Upper lobe of left lung (tissue), 6 donors: ENCODE data around the gene UGT1A9. TPM values are rescaled to one million over a fixed set of nuclear protein-coding genes. Genes with fewer than 3 reads are reported as not detected.
A peak's percentile ranks its signal among the peaks of the same experiment; 100 is the strongest.
"Not testable (repeated sequence)": the region's sequence is repeated elsewhere in the genome, so short reads cannot be mapped to it uniquely, and the experiment has no call there.

Experiments used
- ATAC-seq, 2 donors: fragments of 200-7000 bp; cut with Tn5 transposase; one replicate each; pipeline ENCODE4 v1.9.1; 2022; ENCODE audit warnings: mild to moderate bottlenecking in 2 of 2, moderate library complexity in 2 of 2; ENCODE audit not compliant: low FRiP score in 2 of 2
- DNase-seq, 2 donors: peaks; one replicate each; pipeline ENCODE4 v3.0.0-alpha.2; 2019 to 2020
- H3K27ac ChIP-seq, 4 donors: fragments of 200-600 bp; sonication (generic); one replicate each; pipeline ENCODE4 v1.5.1; 2016 to 2019
- H3K27me3 ChIP-seq, 4 donors: fragments of 200-600 bp; sonication (generic); one replicate each; pipeline ENCODE4 v1.5.1; 2017 to 2019
- H3K36me3 ChIP-seq, 4 donors: fragments of 200-600 bp; sonication (generic); one replicate each; pipeline ENCODE4 v1.5.1; 2016 to 2019
- H3K4me1 ChIP-seq, 4 donors: fragments of 200-600 bp; sonication (generic); one replicate each; pipeline ENCODE4 v1.5.1; 2018 to 2019
- H3K4me3 ChIP-seq, 4 donors: fragments of 200-600 bp; sonication (generic); one replicate each; pipeline ENCODE4 v1.5.1; 2017 to 2019; ENCODE audit warnings: mild to moderate bottlenecking in 2 of 4, moderate library complexity in 1 of 4
- H3K9me3 ChIP-seq, 4 donors: fragments of 200-600 bp; sonication (generic); one replicate each; pipeline ENCODE4 v1.5.1; 2018 to 2019
- CTCF ChIP-seq, 6 experiments: fragments of 450-650 bp in 4 of 6; fragments of 200-600 bp in 2 of 6; sonication (generic) in 2 of 6; IDR thresholded peaks; one replicate each; pipeline ENCODE4 v1.5.1; 2016 to 2019; ENCODE audit warnings: antibody characterized with exemption in 6 of 6
- EP300 ChIP-seq, 4 donors: sonication (generic); formaldehyde crosslinking; IDR thresholded peaks; one replicate each; pipeline ENCODE4 v1.5.1; 2017; ENCODE audit warnings: antibody characterized with exemption in 4 of 4, control low read depth in 2 of 4
- POLR2A ChIP-seq, 4 donors: fragments of 450-650 bp; IDR thresholded peaks; one replicate each; pipeline ENCODE4 v1.5.1; 2016 to 2017; ENCODE audit warnings: antibody characterized with exemption in 4 of 4, mild to moderate bottlenecking in 2 of 4
- POLR2AphosphoS5 ChIP-seq, 2 donors: sonication (generic); formaldehyde crosslinking; IDR thresholded peaks; one replicate each; pipeline ENCODE4 v1.5.1; 2017; ENCODE audit warnings: antibody characterized with exemption in 2 of 2
- WGBS, 2 donors: methylation state at CpG; one replicate each; pipeline ENCODE4 v1.1.5; 2017 to 2018; 5-methylcytosine and 5-hydroxymethylcytosine counted together
- total RNA-seq, 6 donors: library from RNA; depleted of rRNA in 4 of 6; stranded (reverse); fragments of >200 nt in 4 of 6; gene quantifications; one replicate each; pipeline versions ENCODE4 v1.1.0 to v1.2.1, GENCODE V29; 2016 to 2021
- donor health status: DM: no; HTN: no; CAD: no; lungs with moderate emphysema.
- donor health status: DM: no; HTN: yes; CAD: no; lungs with severe emphysema.

The UGT1A9 gene
- total RNA-seq, 6 donors from 2014 or later: not detected

- ATAC-seq (no peak), DNase-seq (no peak)
- TF ChIP-seq CTCF (IDR thresholded peaks at IDR 0.05) (no peak), POLR2AphosphoS5 (IDR thresholded peaks at IDR 0.05) (no peak), POLR2A (IDR thresholded peaks at IDR 0.05) (no peak), EP300 (IDR thresholded peaks at IDR 0.05) (no peak)
- no peak overlapping the region for H3K27ac ChIP-seq
- 74 to 75% methylated on average over 10 of the region's 10 CpGs for WGBS, 2 donors
- no peaks in the 10 kb centered on the region for H3K36me3 ChIP-seq
- H3K4me3 ChIP-seq: no peak overlapping the region
- H3K27me3 ChIP-seq: no peaks in the 10 kb centered on the region
- no peaks in the 10 kb centered on the region for H3K9me3 ChIP-seq
- no peaks in the 10 kb centered on the region for H3K4me1 ChIP-seq
Measured at GRCh38 chr2:233746475-233747282, 75.0 kb downstream of the UGT1A9 start.

DNA sequence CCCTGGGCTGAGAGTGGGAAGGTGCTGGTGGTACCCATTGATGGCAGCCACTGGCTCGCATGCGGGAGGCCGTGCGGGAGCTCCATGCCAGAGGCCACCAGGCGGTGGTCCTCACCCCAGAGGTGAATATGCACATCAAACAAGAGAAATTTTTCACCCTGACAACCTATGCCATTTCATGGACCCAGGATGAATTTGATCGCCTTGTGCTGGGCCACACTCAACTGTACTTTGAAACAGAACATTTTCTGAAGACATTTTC is 75.5 kb downstream of the UGT1A9 start:
- Histone ChIP-seq H3K4me1 (no peaks in the 10 kb centered on the region), H3K36me3 (no peaks in the 10 kb centered on the region), H3K27me3 (no peaks in the 10 kb centered on the region), H3K4me3 (no peak overlapping the region), H3K27ac (no peak overlapping the region), H3K9me3 (no peaks in the 10 kb centered on the region)
- 92 to 93% methylated on average over 6 of the region's 6 CpGs for WGBS, 2 donors
- ATAC-seq (peak in 1 of 2 donors; percentile 28), DNase-seq (peak in 1 of 2 donors; percentile 41)
- TF ChIP-seq EP300 (IDR thresholded peaks at IDR 0.05) (no peak), CTCF (IDR thresholded peaks at IDR 0.05) (no peak), POLR2A (IDR thresholded peaks at IDR 0.05) (no peak), POLR2AphosphoS5 (IDR thresholded peaks at IDR 0.05) (no peak)

DNA sequence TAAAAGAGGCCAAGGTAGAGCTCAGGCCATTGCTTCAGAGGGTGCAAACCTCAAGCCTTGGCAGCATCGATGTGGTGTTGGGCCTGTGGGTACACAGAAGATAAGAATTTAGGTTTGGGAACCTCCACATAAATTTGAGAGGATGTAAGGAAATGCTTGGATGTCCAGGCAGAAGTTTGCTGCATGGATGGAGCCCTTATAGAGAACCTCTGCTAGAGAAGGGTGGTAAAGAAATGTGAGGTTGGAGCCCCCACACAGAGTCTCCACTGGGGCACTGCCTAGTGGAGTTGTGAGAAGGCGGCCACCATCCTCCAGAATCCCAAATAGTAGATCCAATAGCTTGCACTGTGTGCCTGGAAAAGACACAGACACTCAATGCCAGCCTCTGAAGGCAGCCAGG is 79.0 kb downstream of the UGT1A9 start:
- not testable (repeated sequence) for ATAC-seq

GRCh38 chr2:233751212-233752009 is 79.7 kb downstream of the UGT1A9 start:
- H3K27me3 ChIP-seq, ATAC-seq, H3K36me3 ChIP-seq, H3K4me1 ChIP-seq, H3K4me3 ChIP-seq, DNase-seq, H3K9me3 ChIP-seq, H3K27ac ChIP-seq: not testable (repeated sequence)
- WGBS, 2 donors: 72 to 84% methylated on average over 2 of the region's 2 CpGs

More for the DNA sequence above, 79.0 kb downstream of the UGT1A9 start:
- not testable (repeated sequence) for H3K4me3 ChIP-seq, H3K4me1 ChIP-seq, H3K27me3 ChIP-seq, H3K9me3 ChIP-seq, H3K27ac ChIP-seq, H3K36me3 ChIP-seq, DNase-seq
- 75 to 91% methylated on average over 2 of the region's 2 CpGs for WGBS, 2 donors

- H3K27me3 ChIP-seq: no peaks in the 10 kb centered on the region
- no peaks in the 10 kb centered on the region for H3K36me3 ChIP-seq
- H3K9me3 ChIP-seq: no peaks in the 10 kb centered on the region
- H3K4me3 ChIP-seq: no peak overlapping the region
- no peak for TF ChIP-seq EP300 (IDR thresholded peaks at IDR 0.05)
- TF ChIP-seq POLR2AphosphoS5 (IDR thresholded peaks at IDR 0.05): no peak
- peak in 1 of 2 donors; percentile 79 for DNase-seq
- 92% methylated on average over 35 to 42 of the region's 44 CpGs for WGBS, 2 donors
- ATAC-seq: no peak
- no peak overlapping the region for H3K27ac ChIP-seq
- H3K4me1 ChIP-seq: no peaks in the 10 kb centered on the region
Measured at GRCh38 chr2:233754872-233755611, 83.3 kb downstream of the UGT1A9 start.

DNA sequence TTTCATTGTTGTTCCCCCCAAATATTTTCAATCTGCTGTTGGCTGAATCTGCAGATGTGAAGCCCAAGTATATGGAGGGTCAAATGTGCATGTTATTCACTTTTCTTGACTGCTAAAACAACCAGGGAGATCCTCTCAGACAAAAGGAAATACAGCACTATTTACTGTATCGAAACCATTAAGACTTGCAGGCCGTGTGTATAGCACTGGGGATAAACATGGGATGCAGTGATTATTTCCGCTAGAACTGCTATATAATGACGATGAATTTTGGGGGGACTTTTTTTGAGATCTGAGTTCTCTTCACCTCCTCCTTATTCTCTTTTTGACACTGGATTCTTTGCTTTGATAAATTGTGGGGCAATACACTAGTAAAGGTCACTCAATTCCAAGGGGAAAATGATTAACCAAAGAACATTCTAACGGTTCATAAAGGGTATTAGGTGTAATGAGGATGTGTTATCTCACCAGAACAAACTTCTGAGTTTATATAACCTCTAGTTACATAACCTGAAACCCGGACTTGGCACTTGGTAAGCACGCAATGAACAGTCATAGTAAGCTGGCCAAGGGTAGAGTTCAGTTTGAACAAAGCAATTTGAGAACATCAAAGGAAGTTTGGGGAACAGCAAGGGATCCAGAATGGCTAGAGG is 84.9 kb downstream of the UGT1A9 start:
- WGBS, 2 donors: 60 to 65% methylated on average over 7 of the region's 7 CpGs
- TF ChIP-seq POLR2AphosphoS5 (IDR thresholded peaks at IDR 0.05) (no peak), CTCF (IDR thresholded peaks at IDR 0.05) (no peak), POLR2A (IDR thresholded peaks at IDR 0.05) (no peak), EP300 (IDR thresholded peaks at IDR 0.05) (no peak)
- DNase-seq (no peak), ATAC-seq (no peak)
- no peaks in the 10 kb centered on the region for H3K36me3 ChIP-seq
- H3K4me3 ChIP-seq: no peak overlapping the region
- H3K4me1 ChIP-seq: no peaks in the 10 kb centered on the region
- H3K9me3 ChIP-seq: no peaks in the 10 kb centered on the region
- H3K27ac ChIP-seq: no peak overlapping the region
- no peaks in the 10 kb centered on the region for H3K27me3 ChIP-seq
